K562 (cell line): ENCODE data around the gene ZSWIM8. TPM values are rescaled to one million over a fixed set of nuclear protein-coding genes. Genes with fewer than 3 reads are reported as not detected.
A peak's percentile ranks its signal among the peaks of the same experiment; 100 is the strongest.

ENCODE experiments used
- ATAC-seq: fragments of 200-7000 bp; cut with Tn5 transposase; 3 replicates; pipeline ENCODE4 v1.9.1; 2020; ENCODE audit warnings: moderate library complexity
- BruUV-seq: library from RNA; stranded (reverse); fragments of 400-500 nt; replicated peaks from 2 replicates; lab custom pipeline; 2021; lab: Mats Ljungman, UMichigan
- CTCF ChIA-PET: fragments of 300-600 bp; formaldehyde crosslinking; extraction: SDS; loops from one replicate; lab custom pipeline; 2021; ENCODE audit warnings: low intra/inter-chr PET ratio; lab: Yijun Ruan, JAX
- POLR2A ChIA-PET: fragments of 300-600, 350-650 bp; sonication (Branson Sonifier 250); formaldehyde crosslinking; extraction: SDS; loops from one replicate; lab custom pipeline; 2021; ENCODE audit warnings: antibody characterized with exemption, inconsistent platforms; lab: Yijun Ruan, JAX
- DNase-seq, 4 experiments: peaks; one replicate each; pipeline versions ENCODE4 v3.0.0 to v3.0.0-alpha.2; 2011 to 2018; ENCODE audit warnings: low spot score in 3 of 4, mixed read lengths in 3 of 4; ENCODE audit errors: extremely low read depth in 1 of 4
- FAIRE-seq: peaks from 2 replicates; lab custom pipeline; 2011; peaks lifted over from hg19 to GRCh38; lab: Jason Lieb, UNC
- H2AFZ ChIP-seq: 2 replicates; pipeline ENCODE4 v1.6.0; 2011; ENCODE audit warnings: low read depth, low read length, control low read depth, inconsistent platforms
- H3K27ac ChIP-seq: fragments of 200-600 bp; 3 replicates; pipeline ENCODE4 v1.8.0; 2011; ENCODE audit warnings: low read depth, mild to moderate bottlenecking, control low read depth, inconsistent platforms, low read length, moderate library complexity, mixed read lengths; ENCODE audit errors: extremely low read depth
- H3K27me3 ChIP-seq, 2 experiments: fragments of 300-600 bp in 1 of 2; 2 replicates in 1 of 2; 3 replicates in 1 of 2; pipeline versions ENCODE4 v1.6.0 to v1.8.0; 2011; ENCODE audit warnings: inconsistent platforms in 2 of 2, low read length in 2 of 2, mild to moderate bottlenecking in 1 of 2, mixed read lengths in 1 of 2, moderate library complexity in 1 of 2; ENCODE audit not compliant: control insufficient read depth in 2 of 2, insufficient read depth in 2 of 2
- H3K36me3 ChIP-seq: fragments of 300-600 bp; 3 replicates; pipeline ENCODE4 v1.8.0; 2011; ENCODE audit warnings: mild to moderate bottlenecking, low read length, inconsistent platforms; ENCODE audit not compliant: control insufficient read depth, insufficient read depth
- H3K4me1 ChIP-seq, 2 experiments: fragments of 200-600 bp in 1 of 2; replicated peaks in 1 of 2; 2 replicates in 1 of 2; 3 replicates in 1 of 2; pipeline versions ENCODE4 v1.5.1 to v1.8.0; 2011; ENCODE audit warnings: inconsistent platforms in 2 of 2, low read length in 2 of 2, mild to moderate bottlenecking in 1 of 2, mixed read lengths in 1 of 2, moderate library complexity in 1 of 2; ENCODE audit not compliant: control insufficient read depth in 2 of 2, insufficient read depth in 2 of 2
- H3K4me2 ChIP-seq: 2 replicates; pipeline ENCODE4 v1.6.1; 2011; ENCODE audit warnings: low read length, control low read depth, inconsistent platforms, mixed read lengths; ENCODE audit not compliant: insufficient read depth
- H3K4me3 ChIP-seq: fragments of 200-600 bp; sonication (generic), shearing (Covaris generic); 2 replicates; pipeline ENCODE4 v1.5.1; 2016; ENCODE audit warnings: control low read depth, inconsistent platforms
- H3K79me2 ChIP-seq: fragments of 200-600 bp; 3 replicates; pipeline ENCODE4 v1.8.0; 2011; ENCODE audit warnings: low read length, inconsistent platforms; ENCODE audit not compliant: control insufficient read depth, insufficient read depth
- H3K9ac ChIP-seq, 2 experiments: 2 replicates each; pipeline versions ENCODE4 v1.6.0 to v1.6.1; 2011; ENCODE audit warnings: low read depth in 2 of 2, low read length in 2 of 2, control low read depth in 1 of 2, inconsistent platforms in 1 of 2, mild to moderate bottlenecking in 1 of 2, mixed read lengths in 1 of 2; ENCODE audit not compliant: insufficient read depth in 1 of 2
- H3K9me1 ChIP-seq: one replicate; pipeline ENCODE4 v1.6.0; 2011; ENCODE audit warnings: inconsistent platforms, mild to moderate bottlenecking, low read length, moderate library complexity; ENCODE audit not compliant: control insufficient read depth, insufficient read depth
- H3K9me3 ChIP-seq: replicated peaks from 2 replicates; pipeline ENCODE4 v1.5.1; 2011; ENCODE audit warnings: low read depth, low read length, inconsistent platforms; ENCODE audit not compliant: control insufficient read depth, insufficient read depth
- H4K20me1 ChIP-seq: replicated peaks from 2 replicates; pipeline ENCODE4 v1.6.1; 2011; ENCODE audit warnings: low read length, inconsistent platforms, mixed read lengths; ENCODE audit not compliant: control insufficient read depth, insufficient read depth
- ADNP ChIP-seq: fragments of 200-800 bp; sonication (Bioruptor generic); IDR thresholded peaks from 2 replicates; pipeline ENCODE4 v1.6.1; 2016; ENCODE audit warnings: missing genetic modification characterization, missing compliant biosample characterization
- CREBBP ChIP-seq: IDR thresholded peaks from one replicate; pipeline ENCODE4 v1.6.1; 2012; ENCODE audit warnings: low read depth, mild to moderate bottlenecking, control low read depth, inconsistent platforms, low read length
- DIDO1 ChIP-seq: fragments of 450-650 bp; IDR thresholded peaks from 2 replicates; pipeline ENCODE4 v1.6.1; 2016; ENCODE audit warnings: low read depth, missing biosample characterization, missing genetic modification characterization
- HDAC2 ChIP-seq: fragments of 450-650 bp; IDR thresholded peaks from 2 replicates; pipeline ENCODE4 v1.6.1; 2016; ENCODE audit warnings: mild to moderate bottlenecking
- KDM1A ChIP-seq, 2 experiments: fragments of 450-650 bp; IDR thresholded peaks; 2 replicates each; pipeline ENCODE4 v1.6.1; 2016; ENCODE audit warnings: mild to moderate bottlenecking in 2 of 2
- U2AF1 ChIP-seq: fragments of 200-400 bp; formaldehyde crosslinking; optimal IDR thresholded peaks from 2 replicates; pipeline ENCODE3; 2017; ENCODE audit warnings: mild to moderate bottlenecking, low read depth, low read length, moderate library complexity
- ZFP36 ChIP-seq: fragments of 150-350 bp; IDR thresholded peaks from 2 replicates; pipeline ENCODE4 v1.6.1; 2018; ENCODE audit warnings: low read length, low read depth; ENCODE audit not compliant: partially characterized antibody
- ZNF3 ChIP-seq: fragments of 250-450 bp; sonication (Bioruptor Pico); IDR thresholded peaks from 2 replicates; pipeline ENCODE4 v1.5.0; 2021; ENCODE audit warnings: mild to moderate bottlenecking, moderate library complexity
- ZSCAN29 ChIP-seq: fragments of 450-650 bp; IDR thresholded peaks from 2 replicates; pipeline ENCODE4 v1.6.1; 2017
- WGBS: fragments of 100-300 bp; shearing (Covaris generic); methylation state at CpG from one replicate; pipeline ENCODE4 v1.1.6; 2016; ENCODE audit warnings: low coverage, mixed read lengths; ENCODE audit not compliant: insufficient coverage; ENCODE audit errors: missing lambda C conversion rate; 5-methylcytosine and 5-hydroxymethylcytosine counted together
- in situ Hi-C: fragments of 300-500 bp; cut with MboI; formaldehyde crosslinking; loops from 4 replicates; pipeline ENCODE4 v1.15.0; 2018; ENCODE audit warnings: inconsistent platforms, mixed read lengths
- intact Hi-C: fragments of 100-400 bp; cut with micrococcal nuclease; formaldehyde crosslinking; loops from 2 replicates; pipeline ENCODE4 v1.14.2; 2022
- polyA plus RNA-seq, 8 experiments: library from polyadenylated mRNA; depleted of rRNA in 4 of 8; stranded (reverse) in 5 of 8; unstranded in 3 of 8; fragments of >200 nt; fragmentation: Nextera tagmentation in 2 of 8; fragmentation: Illumina TruSeq in 1 of 8; extraction: Ambion mirVana in 2 of 8; extraction: Trizol in 1 of 8; gene quantifications; 2 replicates each; pipeline versions ENCODE4 v1.2.1 to v1.2.3, GENCODE V29; 2011 to 2014; ENCODE audit warnings: inconsistent platforms in 1 of 8, missing spikeins in 1 of 8
- total RNA-seq, 7 experiments: library from RNA; depleted of rRNA in 6 of 7; stranded (reverse); fragments of >200 nt in 6 of 7; fragmentation: Illumina TruSeq in 2 of 7; extraction: Trizol in 2 of 7; gene quantifications; 2 replicates each; pipeline versions ENCODE4 v1.2.1 to v1.2.3, GENCODE V29; 2011 to 2021; ENCODE audit warnings: low replicate concordance in 1 of 7
- TF ChIP-seq, protein P1 (sequence below): fragments of 450-650 bp; IDR thresholded peaks from 2 replicates; pipeline ENCODE4 v1.6.1; 2016; ENCODE audit warnings: borderline replicate concordance
- TF ChIP-seq, protein P2 (sequence below): sonication (generic); formaldehyde crosslinking; IDR thresholded peaks from 2 replicates; pipeline ENCODE4 v1.8.0; 2022; ENCODE audit warnings: missing genetic modification reagents, mild to moderate bottlenecking, moderate library complexity, borderline replicate concordance

The ZSWIM8 gene
- total and polyA plus RNA-seq, 9 of the 15 experiments (the other 6 are each of a cell fraction or from before 2014, with no cell fraction given) = 5.6 to 47.8 (median 26.7) TPM

DNA sequence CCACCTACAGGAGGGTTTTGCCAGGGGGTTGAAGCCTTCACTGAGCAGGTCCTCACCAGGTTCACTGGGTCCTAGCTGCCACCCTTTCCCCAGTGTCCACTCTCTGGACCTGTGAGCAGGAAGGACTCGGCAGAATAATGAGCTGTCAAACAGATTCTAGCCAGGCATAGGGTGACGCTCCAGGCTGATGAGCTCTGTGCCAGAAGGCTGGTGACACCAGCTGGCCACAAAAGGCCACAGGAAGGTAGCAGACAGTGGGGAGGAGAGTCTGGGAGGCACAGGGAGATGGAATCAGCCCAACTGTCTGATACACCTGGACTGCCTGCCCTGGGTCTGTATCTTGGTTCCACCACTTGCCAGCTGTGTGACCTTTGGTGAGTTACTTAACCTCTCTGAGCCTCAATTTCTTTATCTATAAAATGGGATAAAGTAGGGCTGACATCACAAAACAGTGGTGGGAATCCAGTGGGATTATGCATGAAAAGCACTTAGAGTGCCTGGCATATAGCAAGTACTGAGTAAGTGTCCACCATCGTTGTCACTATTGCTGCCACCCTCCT lies 52.7 kb downstream of the ZSWIM8 start (continued):
- TF ChIP-seq CREBBP = no peak
- TF ChIP-seq KDM1A (IDR thresholded peaks at IDR 0.05) = peak; percentile 67 to 82
- TF ChIP-seq HDAC2 = peak; percentile 75; the same call in 1 of the 2 replicates
- TF ChIP-seq, protein P1, sequence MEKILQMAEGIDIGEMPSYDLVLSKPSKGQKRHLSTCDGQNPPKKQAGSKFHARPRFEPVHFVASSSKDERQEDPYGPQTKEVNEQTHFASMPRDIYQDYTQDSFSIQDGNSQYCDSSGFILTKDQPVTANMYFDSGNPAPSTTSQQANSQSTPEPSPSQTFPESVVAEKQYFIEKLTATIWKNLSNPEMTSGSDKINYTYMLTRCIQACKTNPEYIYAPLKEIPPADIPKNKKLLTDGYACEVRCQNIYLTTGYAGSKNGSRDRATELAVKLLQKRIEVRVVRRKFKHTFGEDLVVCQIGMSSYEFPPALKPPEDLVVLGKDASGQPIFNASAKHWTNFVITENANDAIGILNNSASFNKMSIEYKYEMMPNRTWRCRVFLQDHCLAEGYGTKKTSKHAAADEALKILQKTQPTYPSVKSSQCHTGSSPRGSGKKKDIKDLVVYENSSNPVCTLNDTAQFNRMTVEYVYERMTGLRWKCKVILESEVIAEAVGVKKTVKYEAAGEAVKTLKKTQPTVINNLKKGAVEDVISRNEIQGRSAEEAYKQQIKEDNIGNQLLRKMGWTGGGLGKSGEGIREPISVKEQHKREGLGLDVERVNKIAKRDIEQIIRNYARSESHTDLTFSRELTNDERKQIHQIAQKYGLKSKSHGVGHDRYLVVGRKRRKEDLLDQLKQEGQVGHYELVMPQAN = no peak
- TF ChIP-seq ADNP (tag) = peak; percentile 77
- TF ChIP-seq ZFP36 = peak; percentile 95
- TF ChIP-seq, all 486 proteins: peak for 13

DNA sequence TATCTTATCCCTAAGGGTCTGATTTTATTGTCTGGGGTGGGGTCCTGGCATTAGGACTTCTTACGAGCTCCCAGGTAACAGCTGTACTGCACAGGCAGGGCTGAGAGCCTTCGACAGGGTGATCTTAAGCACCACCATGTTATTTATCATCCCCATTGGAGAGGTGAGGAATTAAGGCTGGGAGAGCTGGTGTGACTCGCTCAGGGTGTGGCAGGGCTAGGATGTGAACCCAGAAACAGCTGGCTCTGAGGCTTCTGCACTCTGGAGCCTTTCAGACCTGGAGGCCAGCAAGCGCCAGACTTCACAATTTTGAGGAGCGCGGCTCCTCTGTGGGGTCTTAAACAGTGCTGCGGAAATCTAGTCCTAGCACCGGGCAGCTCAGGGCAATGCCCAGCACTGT lies 53.4 kb downstream of the ZSWIM8 start:
- no peak overlapping the region for H3K4me3 ChIP-seq
- TF ChIP-seq DIDO1 (tag) = no peak
- TF ChIP-seq, protein P2, sequence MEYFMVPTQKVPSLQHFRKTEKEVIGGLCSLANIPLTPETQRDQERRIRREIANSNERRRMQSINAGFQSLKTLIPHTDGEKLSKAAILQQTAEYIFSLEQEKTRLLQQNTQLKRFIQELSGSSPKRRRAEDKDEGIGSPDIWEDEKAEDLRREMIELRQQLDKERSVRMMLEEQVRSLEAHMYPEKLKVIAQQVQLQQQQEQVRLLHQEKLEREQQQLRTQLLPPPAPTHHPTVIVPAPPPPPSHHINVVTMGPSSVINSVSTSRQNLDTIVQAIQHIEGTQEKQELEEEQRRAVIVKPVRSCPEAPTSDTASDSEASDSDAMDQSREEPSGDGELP (CRISPR knock-in tag) = peak; percentile 31; the same call in 1 of the 2 replicates
- TF ChIP-seq ZSCAN29 = no peak
- TF ChIP-seq ZNF3 (CRISPR knock-in tag) = no peak
- no peak for TF ChIP-seq U2AF1
- no peak overlapping the region for H2AFZ ChIP-seq
- H3K9me1 ChIP-seq = no peaks in the 10 kb centered on the region
- in situ Hi-C loops = no loop called here
- no peaks in the 10 kb centered on the region for H3K79me2 ChIP-seq
- no TSS peak for BruUV-seq
- peaks cover 0 to 10% of the 10 kb centered on the region in 2 experiments; a peak in 1 of 5 replicates for H3K4me1 ChIP-seq
- no peak overlapping the region for H3K27ac ChIP-seq
- ATAC-seq (no peak; the same call in 2 of the 3 replicates), DNase-seq (no peak), FAIRE-seq (no peak)
- no peak overlapping the region; a peak in 1 of 4 replicates for H3K9ac ChIP-seq
- 85% methylated on average over 8 of the region's 8 CpGs for WGBS
- no peaks in the 10 kb centered on the region for H3K9me3 ChIP-seq
- CTCF ChIA-PET = no interaction called here
- POLR2A ChIA-PET = interaction anchor here (0.6 to 1.4 kb wide), 4 partner anchors 15 to 64 kb away, joined by 3 read pairs; no protein-coding TSS in a partner anchor
- H3K27me3 ChIP-seq = no peaks in the 10 kb centered on the region
- no peak overlapping the region for H3K4me2 ChIP-seq
- intact Hi-C loops = no loop called here
- no peaks in the 10 kb centered on the region for H4K20me1 ChIP-seq
- peaks cover 56% of the 10 kb centered on the region; the same call in 2 of the 3 replicates for H3K36me3 ChIP-seq
